ENCODE results near the gene LRRC75B. TPM values are rescaled to one million over a fixed set of nuclear protein-coding genes. Genes with fewer than 3 reads are reported as not detected.
A peak's percentile ranks its signal among the peaks of the same experiment; 100 is the strongest.

The LRRC75B gene
- total and polyA plus RNA-seq, 2 of the 13 experiments (the other 11 are each of a cell fraction or from before 2014, with no cell fraction given) = 11.8 to 34.8 TPM

GRCh38 chr22:24593836-24594568 is 1.1 kb upstream of the LRRC75B start (continued):
- TF ChIP-seq HNRNPH1 (optimal IDR thresholded peaks at IDR 0.05; ENCODE audit: low read depth, low read length) = no peak
- TF ChIP-seq GPN1 (CRISPR knock-in tag; IDR thresholded peaks at IDR 0.05; ENCODE audit: borderline replicate concordance) = no peak
- TF ChIP-seq, protein P1, sequence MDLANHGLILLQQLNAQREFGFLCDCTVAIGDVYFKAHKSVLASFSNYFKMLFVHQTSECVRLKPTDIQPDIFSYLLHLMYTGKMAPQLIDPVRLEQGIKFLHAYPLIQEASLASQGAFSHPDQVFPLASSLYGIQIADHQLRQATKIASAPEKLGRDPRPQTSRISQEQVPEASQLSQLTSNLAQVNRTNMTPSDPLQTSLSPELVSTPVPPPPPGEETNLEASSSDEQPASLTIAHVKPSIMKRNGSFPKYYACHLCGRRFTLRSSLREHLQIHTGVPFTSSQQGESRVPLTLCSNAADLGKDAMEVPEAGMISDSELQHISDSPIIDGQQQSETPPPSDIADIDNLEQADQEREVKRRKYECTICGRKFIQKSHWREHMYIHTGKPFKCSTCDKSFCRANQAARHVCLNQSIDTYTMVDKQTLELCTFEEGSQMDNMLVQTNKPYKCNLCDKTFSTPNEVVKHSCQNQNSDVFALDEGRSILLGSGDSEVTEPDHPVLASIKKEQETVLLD (CRISPR knock-in tag; IDR thresholded peaks at IDR 0.05; ENCODE audit: low read depth) = no peak
- peak; percentile 19; the same call in 1 of the 2 replicates for TF ChIP-seq HNF4G (IDR thresholded peaks at IDR 0.05; ENCODE audit: borderline replicate concordance, low read depth, low read length)
- 0 out of 2 replicates have a peak, but pooled peaks have one; percentile 39 for TF ChIP-seq HNF4G (CRISPR knock-in tag; IDR thresholded peaks at IDR 0.05; ENCODE audit: borderline replicate concordance, low read depth)
- no peak for TF ChIP-seq GTF3A (CRISPR knock-in tag; conservative IDR thresholded peaks at IDR 0.05)
- no peak for TF ChIP-seq ERF (CRISPR knock-in tag; IDR thresholded peaks at IDR 0.05)
- peak; percentile 58; the same call in 1 of the 2 replicates for TF ChIP-seq RFXAP (CRISPR knock-in tag; IDR thresholded peaks at IDR 0.05; ENCODE audit: borderline replicate concordance)
- TF ChIP-seq SUZ12 (IDR thresholded peaks at IDR 0.05; ENCODE audit: low read depth, low read length) = no peak
- TF ChIP-seq, protein P2, sequence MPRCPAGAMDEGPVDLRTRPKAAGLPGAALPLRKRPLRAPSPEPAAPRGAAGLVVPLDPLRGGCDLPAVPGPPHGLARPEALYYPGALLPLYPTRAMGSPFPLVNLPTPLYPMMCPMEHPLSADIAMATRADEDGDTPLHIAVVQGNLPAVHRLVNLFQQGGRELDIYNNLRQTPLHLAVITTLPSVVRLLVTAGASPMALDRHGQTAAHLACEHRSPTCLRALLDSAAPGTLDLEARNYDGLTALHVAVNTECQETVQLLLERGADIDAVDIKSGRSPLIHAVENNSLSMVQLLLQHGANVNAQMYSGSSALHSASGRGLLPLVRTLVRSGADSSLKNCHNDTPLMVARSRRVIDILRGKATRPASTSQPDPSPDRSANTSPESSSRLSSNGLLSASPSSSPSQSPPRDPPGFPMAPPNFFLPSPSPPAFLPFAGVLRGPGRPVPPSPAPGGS (CRISPR knock-in tag; IDR thresholded peaks at IDR 0.05) = no peak
- TF ChIP-seq, protein P3, sequence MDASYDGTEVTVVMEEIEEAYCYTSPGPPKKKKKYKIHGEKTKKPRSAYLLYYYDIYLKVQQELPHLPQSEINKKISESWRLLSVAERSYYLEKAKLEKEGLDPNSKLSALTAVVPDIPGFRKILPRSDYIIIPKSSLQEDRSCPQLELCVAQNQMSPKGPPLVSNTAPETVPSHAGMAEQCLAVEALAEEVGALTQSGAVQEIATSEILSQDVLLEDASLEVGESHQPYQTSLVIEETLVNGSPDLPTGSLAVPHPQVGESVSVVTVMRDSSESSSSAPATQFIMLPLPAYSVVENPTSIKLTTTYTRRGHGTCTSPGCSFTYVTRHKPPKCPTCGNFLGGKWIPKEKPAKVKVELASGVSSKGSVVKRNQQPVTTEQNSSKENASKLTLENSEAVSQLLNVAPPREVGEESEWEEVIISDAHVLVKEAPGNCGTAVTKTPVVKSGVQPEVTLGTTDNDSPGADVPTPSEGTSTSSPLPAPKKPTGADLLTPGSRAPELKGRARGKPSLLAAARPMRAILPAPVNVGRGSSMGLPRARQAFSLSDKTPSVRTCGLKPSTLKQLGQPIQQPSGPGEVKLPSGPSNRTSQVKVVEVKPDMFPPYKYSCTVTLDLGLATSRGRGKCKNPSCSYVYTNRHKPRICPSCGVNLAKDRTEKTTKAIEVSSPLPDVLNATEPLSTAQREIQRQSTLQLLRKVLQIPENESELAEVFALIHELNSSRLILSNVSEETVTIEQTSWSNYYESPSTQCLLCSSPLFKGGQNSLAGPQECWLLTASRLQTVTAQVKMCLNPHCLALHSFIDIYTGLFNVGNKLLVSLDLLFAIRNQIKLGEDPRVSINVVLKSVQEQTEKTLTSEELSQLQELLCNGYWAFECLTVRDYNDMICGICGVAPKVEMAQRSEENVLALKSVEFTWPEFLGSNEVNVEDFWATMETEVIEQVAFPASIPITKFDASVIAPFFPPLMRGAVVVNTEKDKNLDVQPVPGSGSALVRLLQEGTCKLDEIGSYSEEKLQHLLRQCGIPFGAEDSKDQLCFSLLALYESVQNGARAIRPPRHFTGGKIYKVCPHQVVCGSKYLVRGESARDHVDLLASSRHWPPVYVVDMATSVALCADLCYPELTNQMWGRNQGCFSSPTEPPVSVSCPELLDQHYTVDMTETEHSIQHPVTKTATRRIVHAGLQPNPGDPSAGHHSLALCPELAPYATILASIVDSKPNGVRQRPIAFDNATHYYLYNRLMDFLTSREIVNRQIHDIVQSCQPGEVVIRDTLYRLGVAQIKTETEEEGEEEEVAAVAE (CRISPR knock-in tag; IDR thresholded peaks at IDR 0.05; ENCODE audit: borderline replicate concordance) = peak; percentile 12; the same call in 1 of the 2 replicates
- no peak for TF ChIP-seq ZNF496 (CRISPR knock-in tag; IDR thresholded peaks at IDR 0.05; ENCODE audit: insufficient replicate concordance)
- peak; percentile 90 for TF ChIP-seq NR2F6 (IDR thresholded peaks at IDR 0.05)
- TF ChIP-seq NR2F6 (CRISPR knock-in tag; IDR thresholded peaks at IDR 0.05) = peak; percentile 91
- TF ChIP-seq, protein P4, sequence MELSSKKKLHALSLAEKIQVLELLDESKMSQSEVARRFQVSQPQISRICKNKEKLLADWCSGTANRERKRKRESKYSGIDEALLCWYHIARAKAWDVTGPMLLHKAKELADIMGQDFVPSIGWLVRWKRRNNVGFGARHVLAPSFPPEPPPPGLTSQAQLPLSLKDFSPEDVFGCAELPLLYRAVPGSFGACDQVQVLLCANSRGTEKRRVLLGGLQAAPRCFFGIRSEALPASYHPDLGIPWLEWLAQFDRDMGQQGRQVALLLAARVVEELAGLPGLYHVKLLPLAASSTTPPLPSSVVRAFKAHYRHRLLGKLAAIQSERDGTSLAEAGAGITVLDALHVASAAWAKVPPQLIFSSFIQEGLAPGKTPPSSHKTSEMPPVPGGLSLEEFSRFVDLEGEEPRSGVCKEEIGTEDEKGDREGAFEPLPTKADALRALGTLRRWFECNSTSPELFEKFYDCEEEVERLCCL (CRISPR knock-in tag; IDR thresholded peaks at IDR 0.05; ENCODE audit: borderline replicate concordance) = no peak
- TF ChIP-seq RELA (CRISPR knock-in tag; IDR thresholded peaks at IDR 0.05) = no peak
- TF ChIP-seq, protein P5, sequence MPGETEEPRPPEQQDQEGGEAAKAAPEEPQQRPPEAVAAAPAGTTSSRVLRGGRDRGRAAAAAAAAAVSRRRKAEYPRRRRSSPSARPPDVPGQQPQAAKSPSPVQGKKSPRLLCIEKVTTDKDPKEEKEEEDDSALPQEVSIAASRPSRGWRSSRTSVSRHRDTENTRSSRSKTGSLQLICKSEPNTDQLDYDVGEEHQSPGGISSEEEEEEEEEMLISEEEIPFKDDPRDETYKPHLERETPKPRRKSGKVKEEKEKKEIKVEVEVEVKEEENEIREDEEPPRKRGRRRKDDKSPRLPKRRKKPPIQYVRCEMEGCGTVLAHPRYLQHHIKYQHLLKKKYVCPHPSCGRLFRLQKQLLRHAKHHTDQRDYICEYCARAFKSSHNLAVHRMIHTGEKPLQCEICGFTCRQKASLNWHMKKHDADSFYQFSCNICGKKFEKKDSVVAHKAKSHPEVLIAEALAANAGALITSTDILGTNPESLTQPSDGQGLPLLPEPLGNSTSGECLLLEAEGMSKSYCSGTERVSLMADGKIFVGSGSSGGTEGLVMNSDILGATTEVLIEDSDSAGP (CRISPR knock-in tag; IDR thresholded peaks at IDR 0.05; ENCODE audit: borderline replicate concordance) = peak; percentile 48; the same call in 1 of the 2 replicates
- no peak for TF ChIP-seq ZFP41 (CRISPR knock-in tag; IDR thresholded peaks at IDR 0.05; ENCODE audit: borderline replicate concordance)
- no peak for TF ChIP-seq ZKSCAN1 (IDR thresholded peaks at IDR 0.05; ENCODE audit: low read length)
- TF ChIP-seq ZNF614 (CRISPR knock-in tag; IDR thresholded peaks at IDR 0.05; ENCODE audit: borderline replicate concordance) = no peak

Measured in HepG2 (cell line).